Measurements from ENCODE around the gene ETV6. TPM values are rescaled to one million over a fixed set of nuclear protein-coding genes. Genes with fewer than 3 reads are reported as not detected.

The ETV6 gene
- total RNA-seq = 12.9 and 19.9 TPM in 2 replicates

GRCh38 chr12:11649413-11650285, at the start of gene ETV6:
ETV6 (plus strand) TSS chr12:11649674; CDS start chr12:11650128, 454 bp downstream.

